ENCODE measurements around the gene TTC16. TPM values are rescaled to one million over a fixed set of nuclear protein-coding genes. Genes with fewer than 3 reads are reported as not detected.

TTC16 gene
- total RNA-seq, 1 experiment from 2014 or later, result not detected

GRCh38 chr9:127667906-127668305, 48.0 kb upstream of the TTC16 start:
- no CpG with 5 or more reads among the region's 18 CpGs for WGBS (ENCODE audit: extremely low coverage, insufficient read length, low lambda C conversion rate)
- Histone ChIP-seq H2AFZ (ENCODE audit: low read length) (no peak overlapping the region), H2AK5ac (ENCODE audit: insufficient read length, low read length) (no peak overlapping the region), H3K56ac (ENCODE audit: insufficient read length, low read depth, low read length) (no peak overlapping the region), H3K23ac (ENCODE audit: insufficient read length, low read depth, low read length) (no peak overlapping the region), H3K4me1 (ENCODE audit: insufficient read depth, low read length) (no peaks in the 10 kb centered on the region), H3K9me3 (ENCODE audit: control insufficient read depth, low read depth, low read length) (no peaks in the 10 kb centered on the region), H3K18ac (ENCODE audit: insufficient read length, low read depth, low read length) (no peak overlapping the region), H3K4me2 (ENCODE audit: insufficient read depth, insufficient read length, low read length) (no peak overlapping the region), H2BK15ac (ENCODE audit: low read depth, low read length) (no peak overlapping the region), H3K79me1 (ENCODE audit: insufficient read depth, low read depth, low read length, poor library complexity, severe bottlenecking) (no peaks in the 10 kb centered on the region), H2BK120ac (ENCODE audit: low read depth, low read length, poor library complexity, severe bottlenecking) (no peak overlapping the region), H4K5ac (ENCODE audit: insufficient read length, low read depth, low read length) (no peak overlapping the region), H2BK12ac (ENCODE audit: insufficient read length, low read depth, low read length) (no peak overlapping the region), H3K79me2 (ENCODE audit: insufficient read depth, low read length) (no peaks in the 10 kb centered on the region), H3K14ac (ENCODE audit: insufficient read depth, low read length) (no peak overlapping the region), H2BK20ac (ENCODE audit: low read depth, low read length, poor library complexity, severe bottlenecking) (no peak overlapping the region), H3K27ac (ENCODE audit: insufficient read length, low read depth, low read length) (no peak overlapping the region), H3T11ph (ENCODE audit: low read length) (no peak overlapping the region), H2BK5ac (ENCODE audit: insufficient read length, low read length) (no peak overlapping the region), H4K91ac (ENCODE audit: insufficient read length, low read depth, low read length) (no peak overlapping the region), H3K23me2 (ENCODE audit: insufficient read length, low read depth, low read length, poor library complexity, severe bottlenecking) (no peaks in the 10 kb centered on the region), H4K8ac (replicated peaks; ENCODE audit: insufficient read length, low read depth, low read length) (no peak overlapping the region), H4K20me1 (ENCODE audit: control insufficient read depth, insufficient read depth, insufficient read length) (peaks cover 2% of the 10 kb centered on the region), H3K27me3 (ENCODE audit: insufficient read depth, low read length) (no peaks in the 10 kb centered on the region), H3K9ac (ENCODE audit: extremely low read depth, insufficient read length, low read length) (no peak overlapping the region), H3K4ac (ENCODE audit: low read depth, low read length) (no peak overlapping the region)
- Mint-ChIP-seq H3K9me3 (no peaks in the 10 kb centered on the region), H3K4me3 (no peak overlapping the region), H3K27ac (peak overlapping the region in 2 of 3 experiments; percentile 58 to 74; a peak in 2 of 7 replicates), H3K36me3 (ENCODE audit: insufficient read depth in 1 of 3, low read depth in 3 of 3) (peaks cover 26 to 58% (median 35%) of the 10 kb centered on the region in 3 experiments; a peak in 6 of 7 replicates), H3K27me3 (ENCODE audit: low read depth) (no peaks in the 10 kb centered on the region), H3K4me1 (no peaks in the 10 kb centered on the region)
- no peak for DNase-seq
- TF ChIP-seq, protein P1, sequence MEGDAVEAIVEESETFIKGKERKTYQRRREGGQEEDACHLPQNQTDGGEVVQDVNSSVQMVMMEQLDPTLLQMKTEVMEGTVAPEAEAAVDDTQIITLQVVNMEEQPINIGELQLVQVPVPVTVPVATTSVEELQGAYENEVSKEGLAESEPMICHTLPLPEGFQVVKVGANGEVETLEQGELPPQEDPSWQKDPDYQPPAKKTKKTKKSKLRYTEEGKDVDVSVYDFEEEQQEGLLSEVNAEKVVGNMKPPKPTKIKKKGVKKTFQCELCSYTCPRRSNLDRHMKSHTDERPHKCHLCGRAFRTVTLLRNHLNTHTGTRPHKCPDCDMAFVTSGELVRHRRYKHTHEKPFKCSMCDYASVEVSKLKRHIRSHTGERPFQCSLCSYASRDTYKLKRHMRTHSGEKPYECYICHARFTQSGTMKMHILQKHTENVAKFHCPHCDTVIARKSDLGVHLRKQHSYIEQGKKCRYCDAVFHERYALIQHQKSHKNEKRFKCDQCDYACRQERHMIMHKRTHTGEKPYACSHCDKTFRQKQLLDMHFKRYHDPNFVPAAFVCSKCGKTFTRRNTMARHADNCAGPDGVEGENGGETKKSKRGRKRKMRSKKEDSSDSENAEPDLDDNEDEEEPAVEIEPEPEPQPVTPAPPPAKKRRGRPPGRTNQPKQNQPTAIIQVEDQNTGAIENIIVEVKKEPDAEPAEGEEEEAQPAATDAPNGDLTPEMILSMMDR (conservative IDR thresholded peaks at IDR 0.05), result no peak
